ENCODE data around the gene SMG1. TPM values are rescaled to one million over a fixed set of nuclear protein-coding genes. Genes with fewer than 3 reads are reported as not detected.
"Not testable (repeated sequence)": the region's sequence is repeated elsewhere in the genome, so short reads cannot be mapped to it uniquely, and the experiment has no call there.

SMG1 gene
- 100 to 1,000 TPM; 165 to 171 TPM for total RNA-seq

DNA sequence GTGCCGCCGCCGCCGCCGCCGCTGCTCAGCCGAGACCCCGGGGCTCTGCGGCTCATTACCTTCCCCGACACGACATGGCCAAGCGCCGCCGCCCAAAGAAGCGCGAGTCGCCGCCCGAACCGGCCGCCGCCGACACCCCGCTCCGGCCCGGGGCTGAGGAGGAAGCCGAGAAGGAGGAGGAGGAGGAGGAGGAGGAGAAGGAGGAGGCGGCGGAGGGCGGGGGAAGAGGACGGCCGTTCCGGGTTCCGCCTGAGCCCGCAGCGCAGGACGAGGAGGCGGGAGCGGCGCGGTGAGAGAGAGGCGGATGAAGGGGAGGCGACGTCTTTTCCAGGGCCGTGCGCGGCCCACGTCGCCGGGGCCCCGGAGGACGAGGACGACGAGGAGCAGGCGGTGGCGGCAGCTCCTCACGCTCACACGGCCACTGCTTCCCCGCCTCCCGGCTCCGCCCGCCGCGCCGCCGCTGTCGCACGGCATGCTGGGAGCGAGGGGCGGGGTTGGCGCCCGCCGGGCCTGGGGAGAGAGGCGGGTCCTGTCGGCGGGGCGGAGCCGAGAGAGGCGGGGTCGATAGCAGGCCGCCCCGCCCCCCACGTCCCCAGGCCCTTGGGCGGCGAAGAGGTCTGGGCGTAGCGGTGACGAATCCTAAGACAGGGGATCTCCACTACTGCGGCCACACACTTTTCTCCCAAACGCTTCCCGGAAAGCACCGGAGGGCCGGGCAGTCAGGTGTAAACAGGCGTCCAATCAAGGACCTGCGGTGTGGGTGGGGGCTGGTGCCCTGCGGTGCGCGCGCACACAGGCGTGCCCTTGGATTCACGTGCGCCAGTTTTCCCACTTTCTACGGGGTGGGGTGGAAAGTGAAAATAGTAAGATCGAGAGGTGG is at the start of gene SMG1:
Gene SMG1 (minus strand): TSS at position 423 of the 880 bp plus-strand sequence. CDS start 367 bp downstream, at position 56.
- H3K27me3 Mint-ChIP-seq (ENCODE audit: low read depth); H3K9me3 Mint-ChIP-seq; H3K36me3 Mint-ChIP-seq (ENCODE audit: insufficient read depth in 2 of 2): not testable (repeated sequence)
- Mint-ChIP-seq H3K27ac (peak within 1 kb of the TSS; percentile 98), H3K4me1 (ENCODE audit: low read depth) (peaks cover 39% of the 10 kb centered on the region), H3K4me3 (peak within 1 kb of the TSS; percentile 83 to 96)
- ATAC-seq (replicated peaks in 1 of 2) (peak; percentile 87 to 89), DNase-seq (peak; percentile 97 to 98)

DNA sequence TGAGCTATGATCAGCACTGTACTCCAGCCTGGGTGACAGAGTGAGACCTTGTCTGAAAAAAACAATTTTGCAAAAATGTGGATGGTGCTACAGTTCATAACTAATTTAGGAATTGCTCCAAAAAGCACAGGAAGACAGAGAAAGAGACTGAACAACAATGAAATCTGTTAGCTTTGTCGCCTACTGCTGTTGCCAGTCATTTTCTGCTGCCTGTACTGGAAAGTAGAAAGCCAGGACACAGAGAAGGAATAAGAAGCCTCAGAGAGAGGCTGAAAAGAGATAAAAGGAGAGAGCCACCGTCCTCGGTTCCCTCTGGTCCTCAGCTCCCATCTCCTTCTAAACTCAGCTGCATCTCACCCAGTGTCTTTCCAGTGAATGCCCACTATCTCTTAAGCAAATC is 48.9 kb upstream of the SMG1 start:
- H3K4me1 Mint-ChIP-seq (ENCODE audit: low read depth): no peaks in the 10 kb centered on the region
- H3K36me3 Mint-ChIP-seq (ENCODE audit: insufficient read depth in 2 of 2): no peaks in the 10 kb centered on the region
- ATAC-seq (replicated peaks in 1 of 2) (no peak), DNase-seq (no peak)
- no peak overlapping the region for H3K4me3 Mint-ChIP-seq
- no peak overlapping the region for H3K27ac Mint-ChIP-seq
- peaks cover 21% of the 10 kb centered on the region for H3K27me3 Mint-ChIP-seq (ENCODE audit: low read depth)
- H3K9me3 Mint-ChIP-seq: no peaks in the 10 kb centered on the region

DNA sequence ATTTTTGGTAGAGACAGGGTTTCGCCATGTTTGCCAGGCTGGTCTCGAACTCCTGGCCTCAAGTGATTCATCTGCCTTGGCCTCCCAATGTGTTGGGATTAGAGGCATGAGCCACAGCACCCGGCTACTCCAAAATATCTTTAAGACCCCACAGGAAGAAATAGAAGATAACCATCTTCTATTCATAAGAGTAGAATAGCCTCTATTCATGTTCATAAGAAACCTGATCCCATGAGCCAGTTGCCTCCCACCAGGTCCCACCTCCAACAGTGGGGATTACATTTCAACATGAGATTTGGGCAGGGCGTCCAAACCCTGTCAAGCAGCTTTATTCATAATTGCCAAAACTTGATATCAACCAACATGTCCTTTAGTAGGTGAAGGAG is 43.6 kb upstream of the SMG1 start:
- no peaks in the 10 kb centered on the region for H3K36me3 Mint-ChIP-seq (ENCODE audit: insufficient read depth in 2 of 2)
- H3K4me3 Mint-ChIP-seq: no peak overlapping the region
- H3K4me1 Mint-ChIP-seq (ENCODE audit: low read depth): peaks cover 10% of the 10 kb centered on the region
- H3K9me3 Mint-ChIP-seq: no peaks in the 10 kb centered on the region
- no peak for DNase-seq
- no peak overlapping the region for H3K27ac Mint-ChIP-seq
- H3K27me3 Mint-ChIP-seq (ENCODE audit: low read depth): no peaks in the 10 kb centered on the region
- no peak for ATAC-seq (replicated peaks in 1 of 2)

DNA sequence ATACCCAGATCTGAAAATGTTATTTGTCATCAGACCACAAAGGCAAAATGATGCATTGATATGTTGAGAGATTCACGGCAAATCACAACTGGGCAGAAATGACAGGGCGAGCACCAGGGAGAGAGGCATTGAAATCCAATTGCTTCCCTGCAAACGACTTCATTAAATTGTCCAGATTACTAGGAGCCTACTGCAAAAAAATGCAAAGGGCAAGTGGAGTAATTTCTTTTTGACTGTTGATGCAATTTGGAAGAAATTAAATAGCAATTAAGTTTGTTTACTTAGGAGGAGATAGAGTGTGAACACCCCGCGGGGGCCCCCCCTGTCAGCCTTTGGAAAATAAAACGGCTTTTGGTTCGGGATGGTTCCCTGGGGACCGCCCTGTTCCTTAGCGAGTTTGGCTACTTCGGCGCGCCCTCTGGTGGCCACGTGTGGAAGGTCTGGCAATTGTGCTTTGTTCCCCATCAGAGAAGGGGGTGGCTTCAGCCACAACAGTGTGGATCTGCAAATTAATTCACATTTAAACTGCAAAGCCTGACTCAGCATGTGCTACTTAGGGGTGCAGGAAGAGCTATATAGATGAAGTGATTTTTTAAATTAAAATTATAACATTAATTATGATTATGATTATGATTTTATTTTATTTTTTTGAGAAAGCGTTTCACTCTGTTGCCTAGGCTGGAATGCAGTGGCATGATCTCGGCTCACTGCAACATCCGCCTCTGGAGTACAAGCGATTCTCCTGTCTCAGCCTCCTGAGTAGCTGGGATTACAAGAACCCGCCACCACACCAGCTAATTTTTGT is 43.0 kb upstream of the SMG1 start:
- Mint-ChIP-seq H3K27me3 (ENCODE audit: low read depth) (no peaks in the 10 kb centered on the region), H3K9me3 (no peaks in the 10 kb centered on the region)

DNA sequence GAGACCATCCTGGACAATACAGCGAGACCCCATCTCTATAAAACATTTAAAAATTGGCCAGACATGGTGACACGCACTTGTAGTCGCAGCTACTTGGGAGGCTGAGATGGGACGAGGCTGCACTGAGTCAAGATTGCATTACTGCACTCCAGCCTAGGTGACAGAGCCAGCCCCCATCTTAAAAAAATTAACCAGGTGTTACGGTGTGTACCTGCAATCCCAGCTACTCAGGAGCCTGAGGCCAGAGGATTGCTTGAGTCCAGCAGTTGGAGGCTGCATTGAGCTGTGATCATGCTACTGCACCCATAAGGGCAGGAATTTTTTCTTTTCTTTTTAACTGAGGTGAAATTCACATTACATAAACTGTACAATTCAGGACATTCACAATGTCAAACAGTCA is 40.6 kb upstream of the SMG1 start:
- Mint-ChIP-seq H3K36me3 (ENCODE audit: insufficient read depth in 2 of 2) (no peaks in the 10 kb centered on the region), H3K4me1 (ENCODE audit: low read depth) (peaks cover 10% of the 10 kb centered on the region), H3K9me3 (no peaks in the 10 kb centered on the region), H3K27me3 (ENCODE audit: low read depth) (peaks cover 2% of the 10 kb centered on the region), H3K27ac (no peak overlapping the region), H3K4me3 (no peak overlapping the region)
- ATAC-seq (replicated peaks in 1 of 2) (no peak), DNase-seq (no peak)

More for the DNA sequence above, 43.0 kb upstream of the SMG1 start:
- DNase-seq (peak; percentile 75 to 83), ATAC-seq (replicated peaks in 1 of 2) (peak; percentile 84 to 87)
- Mint-ChIP-seq H3K27ac (no peak overlapping the region), H3K36me3 (ENCODE audit: insufficient read depth in 2 of 2) (no peaks in the 10 kb centered on the region), H3K4me3 (peak overlapping the region; percentile 77 to 85), H3K4me1 (ENCODE audit: low read depth) (peaks cover 10% of the 10 kb centered on the region)

DNA sequence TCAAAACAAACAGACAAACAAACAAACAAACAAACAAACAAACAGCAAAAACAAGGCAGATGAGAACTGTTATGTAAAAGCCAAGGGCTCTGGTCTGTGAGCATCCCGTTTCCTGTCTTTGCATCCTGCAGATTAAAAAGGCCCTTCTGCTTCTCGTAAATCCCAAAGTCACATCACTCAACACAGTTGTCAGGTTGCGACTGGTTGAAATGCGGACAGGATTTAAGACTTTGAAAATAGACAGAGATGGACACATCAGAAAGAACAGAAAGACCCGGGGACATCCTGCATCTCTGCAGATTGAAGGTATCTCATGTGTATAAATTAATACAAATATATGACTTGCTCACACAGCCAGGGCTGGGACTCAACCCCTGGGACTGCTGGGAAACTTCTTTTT is 39.3 kb upstream of the SMG1 start:
- H3K4me1 Mint-ChIP-seq (ENCODE audit: low read depth): peaks cover 10% of the 10 kb centered on the region
- no peaks in the 10 kb centered on the region for H3K9me3 Mint-ChIP-seq
- no peaks in the 10 kb centered on the region for H3K36me3 Mint-ChIP-seq (ENCODE audit: insufficient read depth in 2 of 2)
- H3K4me3 Mint-ChIP-seq: no peak overlapping the region
- H3K27ac Mint-ChIP-seq: no peak overlapping the region
- DNase-seq: no peak
- H3K27me3 Mint-ChIP-seq (ENCODE audit: low read depth): peaks cover 6% of the 10 kb centered on the region
- ATAC-seq (replicated peaks in 1 of 2): no peak

DNA sequence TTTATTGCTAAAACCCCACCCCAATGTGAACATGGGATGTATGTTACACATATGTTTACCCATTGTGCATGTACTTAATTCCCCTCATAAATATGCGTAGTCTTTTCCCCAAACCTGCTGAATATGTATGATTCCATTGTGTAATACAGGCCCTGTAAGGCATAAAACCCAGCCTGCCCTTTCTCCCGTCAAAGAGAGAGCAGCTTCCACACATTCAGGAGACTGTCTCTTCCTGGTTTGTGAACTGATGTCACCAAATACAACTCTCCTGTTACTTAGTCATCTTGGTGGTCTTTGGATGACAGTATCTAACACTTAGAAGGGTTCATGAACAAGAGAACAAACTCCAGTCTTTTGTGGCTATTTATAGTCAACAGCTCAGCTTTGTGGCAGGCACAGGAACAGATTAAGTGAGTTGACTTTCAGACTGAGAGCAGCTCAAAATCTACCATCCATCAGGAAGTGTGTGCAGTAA is 32.9 kb upstream of the SMG1 start:
- H3K27me3 Mint-ChIP-seq (ENCODE audit: low read depth): peaks cover 6% of the 10 kb centered on the region
- H3K27ac Mint-ChIP-seq: no peak overlapping the region
- H3K36me3 Mint-ChIP-seq (ENCODE audit: insufficient read depth in 2 of 2): no peaks in the 10 kb centered on the region
- DNase-seq: no peak
- H3K4me3 Mint-ChIP-seq: no peak overlapping the region
- peak; percentile 76 to 77 for ATAC-seq (replicated peaks in 1 of 2)
- H3K9me3 Mint-ChIP-seq: no peaks in the 10 kb centered on the region
- peaks cover 12% of the 10 kb centered on the region for H3K4me1 Mint-ChIP-seq (ENCODE audit: low read depth)

DNA sequence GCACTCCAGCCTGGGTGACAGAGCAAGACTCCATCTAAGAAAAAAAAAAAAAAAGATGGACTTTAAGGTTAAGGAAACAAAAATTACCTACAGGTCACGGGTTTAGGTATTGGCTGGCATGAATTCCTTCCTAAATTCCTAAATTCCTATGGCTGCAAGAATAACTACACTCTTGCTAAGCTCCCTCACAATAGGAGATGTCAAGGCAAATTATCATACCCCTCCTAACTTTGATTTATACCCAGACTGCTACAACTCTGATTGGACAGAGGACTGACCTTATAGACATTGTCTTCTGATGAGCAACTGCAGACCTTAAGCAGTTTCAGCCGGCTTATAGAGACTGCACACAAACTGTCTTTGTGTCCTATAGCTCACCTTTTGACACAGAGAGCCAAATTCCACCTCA is 32.4 kb upstream of the SMG1 start:
- H3K27me3 Mint-ChIP-seq (ENCODE audit: low read depth): peaks cover 6% of the 10 kb centered on the region
- H3K4me3 Mint-ChIP-seq: no peak overlapping the region
- no peak for DNase-seq
- H3K27ac Mint-ChIP-seq: no peak overlapping the region
- no peaks in the 10 kb centered on the region for H3K9me3 Mint-ChIP-seq
- peaks cover 12% of the 10 kb centered on the region for H3K4me1 Mint-ChIP-seq (ENCODE audit: low read depth)
- peak in 1 of 2 donors; percentile 6 for ATAC-seq (replicated peaks in 1 of 2)
- no peaks in the 10 kb centered on the region for H3K36me3 Mint-ChIP-seq (ENCODE audit: insufficient read depth in 2 of 2)

DNA sequence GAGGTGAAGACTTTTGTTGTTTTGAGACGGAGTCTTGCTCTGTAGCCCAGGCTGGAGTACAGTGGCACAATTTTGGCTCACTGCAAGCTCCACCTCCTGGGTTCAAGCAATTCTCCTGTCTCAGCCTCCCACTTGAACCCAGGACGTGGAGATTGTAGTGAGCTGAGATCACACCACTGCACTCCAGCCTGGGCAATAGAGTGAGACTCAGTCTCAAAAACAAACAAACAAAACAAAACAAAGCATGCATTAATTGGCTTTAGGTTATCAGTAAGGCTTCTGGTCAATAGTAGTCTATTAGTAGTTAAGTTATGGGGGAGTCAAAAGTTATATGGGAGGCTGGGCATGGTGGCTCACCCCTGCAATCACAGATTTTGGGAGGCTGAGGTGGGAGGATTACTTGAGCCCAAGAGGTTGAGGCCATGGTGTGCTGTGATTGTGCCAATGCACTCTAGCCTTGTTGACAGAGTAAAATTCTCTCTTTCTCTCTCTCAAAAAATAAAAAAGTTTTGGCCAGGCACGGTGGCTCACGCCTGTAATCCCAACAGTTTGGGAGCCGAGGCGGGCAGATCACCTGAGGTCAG is 30.5 kb upstream of the SMG1 start:
- DNase-seq; ATAC-seq (replicated peaks in 1 of 2); H3K36me3 Mint-ChIP-seq (ENCODE audit: insufficient read depth in 2 of 2); H3K27me3 Mint-ChIP-seq (ENCODE audit: low read depth); H3K9me3 Mint-ChIP-seq: not testable (repeated sequence)
- Mint-ChIP-seq H3K4me3 (peak overlapping the region; percentile 85 to 87), H3K27ac (peak overlapping the region; percentile 97), H3K4me1 (ENCODE audit: low read depth) (peaks cover 12% of the 10 kb centered on the region)

DNA sequence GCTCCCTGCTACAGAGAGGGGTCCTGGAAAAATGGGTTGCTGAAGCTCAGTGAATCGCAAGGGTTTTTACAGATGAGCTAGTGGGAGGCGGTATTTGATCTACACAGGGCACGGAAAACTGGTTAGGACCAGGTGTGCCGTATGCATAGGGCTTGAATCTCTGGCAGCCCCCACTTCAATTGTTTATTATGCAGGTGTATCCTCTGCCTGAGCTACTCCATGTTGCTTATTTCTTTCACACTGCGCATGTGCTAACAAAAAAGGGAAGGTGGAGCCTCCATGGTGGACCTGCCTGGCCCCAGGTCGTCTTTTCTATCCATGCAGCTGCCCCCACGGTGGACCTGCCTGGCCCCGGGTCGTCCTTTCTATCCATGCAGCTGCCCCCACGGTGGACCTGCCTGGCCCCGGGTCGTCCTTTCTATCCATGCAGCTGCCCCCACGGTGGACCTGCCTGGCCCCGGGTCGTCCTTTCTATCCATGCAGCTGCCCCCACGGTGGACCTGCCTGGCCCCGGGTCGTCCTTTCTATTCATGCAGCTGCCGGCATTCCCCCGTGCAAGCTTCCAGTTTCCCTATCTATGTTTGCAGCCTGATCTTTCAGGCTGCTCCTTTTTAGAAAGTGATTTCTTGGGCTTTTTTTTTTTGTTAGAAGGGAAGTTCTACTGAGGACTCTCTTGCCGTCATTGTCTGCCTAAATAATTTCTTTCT is 29.8 kb upstream of the SMG1 start:
- H3K27ac Mint-ChIP-seq: peak overlapping the region; percentile 97
- ATAC-seq (replicated peaks in 1 of 2): peak; percentile 79 to 81
- not testable (repeated sequence) for H3K36me3 Mint-ChIP-seq (ENCODE audit: insufficient read depth in 2 of 2); H3K27me3 Mint-ChIP-seq (ENCODE audit: low read depth); H3K9me3 Mint-ChIP-seq
- peaks cover 12% of the 10 kb centered on the region for H3K4me1 Mint-ChIP-seq (ENCODE audit: low read depth)
- H3K4me3 Mint-ChIP-seq: peak overlapping the region; percentile 85 to 87
- peak; percentile 42 to 51 for DNase-seq

DNA sequence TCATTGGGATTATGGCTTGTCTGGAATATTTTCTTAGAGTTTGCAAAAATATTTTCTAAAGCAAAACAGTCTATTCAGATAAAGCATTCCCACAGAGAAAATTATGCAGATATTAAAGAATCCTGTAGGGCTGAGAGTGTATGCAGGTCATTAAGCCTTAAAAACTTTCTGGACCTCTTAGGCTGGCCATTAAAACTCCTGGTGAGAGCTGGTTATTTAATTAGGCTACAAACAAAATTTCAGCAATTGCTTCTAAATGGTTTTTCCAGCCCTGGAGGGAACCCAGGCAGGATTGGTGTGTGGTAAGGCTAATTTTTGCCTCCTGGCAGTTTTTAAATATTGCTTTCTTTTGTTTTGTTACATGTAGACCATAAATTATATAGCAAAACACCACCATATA is 27.3 kb upstream of the SMG1 start:
- Mint-ChIP-seq H3K27me3 (ENCODE audit: low read depth) (no peaks in the 10 kb centered on the region), H3K9me3 (no peaks in the 10 kb centered on the region), H3K4me1 (ENCODE audit: low read depth) (peaks cover 12% of the 10 kb centered on the region), H3K4me3 (no peak overlapping the region), H3K36me3 (ENCODE audit: insufficient read depth in 2 of 2) (no peaks in the 10 kb centered on the region), H3K27ac (no peak overlapping the region)
- ATAC-seq (replicated peaks in 1 of 2) (no peak), DNase-seq (no peak)

DNA sequence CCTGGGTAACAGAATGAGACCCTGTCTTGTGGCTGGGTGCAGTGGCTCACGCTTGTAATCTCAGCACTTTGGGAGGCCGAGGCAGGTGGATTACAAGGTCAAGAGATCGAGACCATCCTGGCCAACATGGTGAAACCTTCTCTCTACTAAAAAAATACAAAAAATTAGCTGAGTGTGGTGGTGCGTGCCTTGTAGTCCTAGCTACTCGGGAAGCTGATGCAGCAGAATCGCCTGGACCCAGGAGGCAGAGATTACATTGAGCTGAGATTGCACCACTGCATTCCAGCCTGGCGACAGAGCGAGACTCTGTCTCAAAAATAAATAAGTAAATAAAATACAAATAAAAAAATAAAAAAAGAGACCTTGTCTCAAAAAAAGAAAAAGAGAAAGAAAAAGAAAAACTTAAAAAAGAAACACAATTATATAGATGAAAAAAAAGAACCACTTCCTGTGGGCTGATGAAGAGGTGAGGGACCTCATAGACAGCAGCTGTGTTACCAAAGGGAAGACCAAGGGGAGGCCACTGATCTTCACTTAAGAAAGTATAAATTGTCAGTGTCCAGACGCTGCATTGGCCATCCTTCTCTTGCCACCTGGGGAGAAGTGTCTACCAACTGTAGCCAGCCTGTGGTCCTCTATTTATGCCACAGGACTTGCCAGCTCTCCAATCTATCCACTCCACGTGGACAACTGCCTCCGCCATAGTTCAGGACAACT is 24.4 kb upstream of the SMG1 start:
- Mint-ChIP-seq H3K27me3 (ENCODE audit: low read depth) (no peaks in the 10 kb centered on the region), H3K4me1 (ENCODE audit: low read depth) (peaks cover 17% of the 10 kb centered on the region), H3K36me3 (ENCODE audit: insufficient read depth in 2 of 2) (no peaks in the 10 kb centered on the region), H3K9me3 (no peaks in the 10 kb centered on the region), H3K4me3 (no peak overlapping the region), H3K27ac (no peak overlapping the region)
- ATAC-seq (replicated peaks in 1 of 2) (no peak), DNase-seq (no peak)
